Ovary (tissue), 3 donors: ENCODE data around the gene ACAP1.

Experiments
- CTCF ChIP-seq, 3 donors: fragments of 450-650 bp in 2 of 3; fragments of 200-600 bp in 1 of 3; IDR thresholded peaks; one replicate each; pipeline versions ENCODE4 v1.5.1 to v1.8.0; 2016 to 2022; ENCODE audit warnings: antibody characterized with exemption in 3 of 3, mild to moderate bottlenecking in 1 of 3
- EP300 ChIP-seq: sonication (generic); formaldehyde crosslinking; IDR thresholded peaks from one replicate; pipeline ENCODE4 v1.6.1; 2017; ENCODE audit warnings: antibody characterized with exemption
- POLR2A ChIP-seq: fragments of 450-650 bp; IDR thresholded peaks from one replicate; pipeline ENCODE4 v1.6.1; 2017; ENCODE audit warnings: antibody characterized with exemption, mild to moderate bottlenecking, moderate library complexity
- donor health status: DM: no; HTN: no; CAD: no.

DNA sequence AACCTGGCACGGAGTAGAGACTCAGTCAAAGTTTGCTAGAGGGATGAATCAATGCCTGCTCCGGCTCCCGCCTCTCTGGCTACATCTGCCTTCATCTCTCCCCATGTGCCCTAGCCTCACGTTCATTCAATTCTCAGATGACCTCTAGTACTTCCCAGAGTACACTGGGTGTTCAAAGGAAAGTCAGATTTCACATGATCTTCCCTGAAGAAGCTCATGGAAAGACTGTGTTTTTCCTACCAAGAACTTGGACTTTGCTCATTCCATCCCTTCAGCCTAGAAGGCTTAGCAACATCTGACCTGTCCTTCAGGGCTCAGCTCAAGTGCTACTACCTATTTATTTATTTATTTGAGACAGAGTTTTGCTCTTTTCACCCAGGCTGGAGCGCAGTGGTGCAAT lies 33.5 kb downstream of the ACAP1 start:
- TF ChIP-seq CTCF (IDR thresholded peaks at IDR 0.05) = no peak
- TF ChIP-seq POLR2A = no peak
- no peak for TF ChIP-seq EP300
